AG09309 (cell line): ENCODE data around the gene TSC1.

Experiments
- DNase-seq: peaks from one replicate; pipeline ENCODE4 v3.0.0-alpha.2; 2010; ENCODE audit warnings: low read depth
- H3K4me3 ChIP-seq: 2 replicates; pipeline ENCODE4 v1.5.1; 2011; ENCODE audit warnings: mild to moderate bottlenecking, low read depth, low read length, moderate library complexity; ENCODE audit not compliant: control insufficient read depth
- TF ChIP-seq, protein P1 (sequence below): IDR thresholded peaks from 2 replicates; pipeline ENCODE4 v1.5.1; 2011; ENCODE audit warnings: mild to moderate bottlenecking, low read depth, low read length, inconsistent platforms; ENCODE audit not compliant: insufficient read depth, control insufficient read depth; ENCODE audit errors: missing control alignments

The TSC1 gene

DNA sequence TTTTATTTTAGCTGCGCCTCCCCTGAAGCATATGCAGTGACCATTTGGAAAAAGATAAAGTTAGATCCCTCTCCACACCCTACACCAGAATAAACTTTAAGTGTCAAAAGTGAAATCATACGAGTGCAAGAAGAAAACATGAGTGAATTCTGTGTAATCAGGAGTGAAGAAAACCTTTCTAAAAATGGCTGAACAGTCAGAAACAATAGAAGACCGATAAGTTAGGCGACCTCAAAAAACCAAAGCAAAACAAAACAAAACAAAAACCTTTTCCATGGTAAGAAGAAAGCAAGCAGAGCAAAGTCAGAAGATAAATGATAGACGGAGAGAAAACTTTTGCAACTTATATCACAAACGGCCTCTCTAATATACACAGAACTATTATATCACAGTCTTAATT is 16.6 kb upstream of the TSC1 start:
- TF ChIP-seq, protein P1, sequence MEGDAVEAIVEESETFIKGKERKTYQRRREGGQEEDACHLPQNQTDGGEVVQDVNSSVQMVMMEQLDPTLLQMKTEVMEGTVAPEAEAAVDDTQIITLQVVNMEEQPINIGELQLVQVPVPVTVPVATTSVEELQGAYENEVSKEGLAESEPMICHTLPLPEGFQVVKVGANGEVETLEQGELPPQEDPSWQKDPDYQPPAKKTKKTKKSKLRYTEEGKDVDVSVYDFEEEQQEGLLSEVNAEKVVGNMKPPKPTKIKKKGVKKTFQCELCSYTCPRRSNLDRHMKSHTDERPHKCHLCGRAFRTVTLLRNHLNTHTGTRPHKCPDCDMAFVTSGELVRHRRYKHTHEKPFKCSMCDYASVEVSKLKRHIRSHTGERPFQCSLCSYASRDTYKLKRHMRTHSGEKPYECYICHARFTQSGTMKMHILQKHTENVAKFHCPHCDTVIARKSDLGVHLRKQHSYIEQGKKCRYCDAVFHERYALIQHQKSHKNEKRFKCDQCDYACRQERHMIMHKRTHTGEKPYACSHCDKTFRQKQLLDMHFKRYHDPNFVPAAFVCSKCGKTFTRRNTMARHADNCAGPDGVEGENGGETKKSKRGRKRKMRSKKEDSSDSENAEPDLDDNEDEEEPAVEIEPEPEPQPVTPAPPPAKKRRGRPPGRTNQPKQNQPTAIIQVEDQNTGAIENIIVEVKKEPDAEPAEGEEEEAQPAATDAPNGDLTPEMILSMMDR, result no peak
- no peak overlapping the region for H3K4me3 ChIP-seq
- no peak for DNase-seq

- TF ChIP-seq, protein P1, result no peak
- DNase-seq, result no peak
- no peak overlapping the region for H3K4me3 ChIP-seq
Measured at GRCh38 chr9:132957805-132958204, 13.4 kb upstream of the TSC1 start.

- TF ChIP-seq, protein P1, result no peak
- no peak overlapping the region for H3K4me3 ChIP-seq
- no peak for DNase-seq
Measured at GRCh38 chr9:132955768-132956167, 11.4 kb upstream of the TSC1 start.

- DNase-seq, result no peak
- no peak overlapping the region for H3K4me3 ChIP-seq
- TF ChIP-seq, protein P1, result no peak
Measured at GRCh38 chr9:132955123-132955522, 10.7 kb upstream of the TSC1 start.

DNA sequence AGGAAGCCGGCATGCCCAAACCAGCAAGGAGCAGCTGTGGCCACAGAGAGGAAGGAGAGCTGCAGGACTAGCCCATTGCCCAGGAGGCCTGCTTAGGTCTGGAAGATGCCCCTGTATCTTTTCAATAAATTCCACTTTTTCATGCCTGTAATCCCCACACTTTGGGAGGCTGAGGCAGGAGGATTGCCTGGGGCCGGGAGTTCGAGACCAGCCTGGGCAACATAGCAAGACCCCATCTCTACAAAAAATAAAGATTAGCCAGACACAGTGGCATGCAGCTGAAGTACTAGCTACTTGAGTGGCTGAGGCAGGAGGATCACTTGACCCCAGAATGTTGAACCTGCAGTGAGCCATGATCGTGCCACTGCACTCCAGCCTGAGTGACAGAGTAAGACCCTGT is 5.3 kb upstream of the TSC1 start:
- DNase-seq, result no peak
- TF ChIP-seq, protein P1, result no peak
- no peak overlapping the region for H3K4me3 ChIP-seq

DNA sequence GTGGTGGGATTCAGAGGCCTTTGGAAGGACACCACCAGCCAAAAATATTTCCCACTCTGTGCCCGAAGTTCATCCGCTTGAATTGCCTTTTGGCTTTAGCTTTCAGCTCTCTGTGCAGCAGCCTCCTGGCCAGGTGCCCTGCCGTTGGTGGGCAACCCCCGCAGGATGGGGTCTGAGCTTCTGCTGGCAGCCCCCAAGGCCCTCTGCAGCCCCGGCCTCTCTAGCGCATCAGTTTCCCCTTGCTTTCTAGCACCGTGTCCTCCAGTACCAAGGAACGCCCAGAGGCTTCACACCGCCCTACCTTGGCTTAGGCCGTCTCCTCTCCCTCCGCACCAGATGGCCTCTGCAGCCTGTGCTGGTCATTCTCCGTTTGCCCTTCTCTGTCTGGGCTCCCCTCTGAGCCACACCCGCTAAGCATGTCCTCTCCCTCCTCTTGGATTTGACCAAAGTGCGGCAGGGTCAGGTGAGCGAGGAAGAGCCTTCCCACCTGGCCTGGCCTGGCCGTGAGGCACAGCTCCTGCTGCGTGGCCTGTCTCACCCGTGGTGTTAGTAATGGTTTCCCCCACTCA is 4.2 kb upstream of the TSC1 start:
- H3K4me3 ChIP-seq, result no peak overlapping the region
- DNase-seq, result no peak
- TF ChIP-seq, protein P1, result no peak

DNA sequence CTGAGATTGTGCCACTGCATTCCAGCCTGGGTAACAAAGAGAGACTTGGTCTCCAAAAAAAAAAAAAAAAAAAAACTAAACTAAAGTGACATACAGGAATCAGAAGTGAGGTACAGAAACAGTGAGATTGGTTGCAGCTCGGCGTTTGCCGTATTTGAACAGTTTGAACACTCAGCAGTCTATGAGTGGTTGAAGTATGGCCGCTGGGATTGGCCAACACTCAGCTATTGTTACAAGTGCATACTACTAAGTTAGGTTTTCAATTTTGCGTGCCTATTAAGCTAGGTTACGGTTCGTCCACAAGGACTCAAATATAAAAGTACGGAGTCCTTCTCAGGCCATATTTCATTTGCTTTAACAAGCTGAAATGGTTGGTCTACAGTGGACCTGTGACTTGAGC is 3.3 kb upstream of the TSC1 start:
- no peak overlapping the region for H3K4me3 ChIP-seq
- no peak for DNase-seq
- TF ChIP-seq, protein P1, result no peak
